ENCODE results near the gene CTXN2. TPM values are rescaled to one million over a fixed set of nuclear protein-coding genes. Genes with fewer than 3 reads are reported as not detected.
A peak's percentile ranks its signal among the peaks of the same experiment; 100 is the strongest.

The CTXN2 gene
- total and polyA plus RNA-seq, 2 of the 13 experiments (the other 11 are each of a cell fraction or from before 2014, with no cell fraction given) = not detected

DNA sequence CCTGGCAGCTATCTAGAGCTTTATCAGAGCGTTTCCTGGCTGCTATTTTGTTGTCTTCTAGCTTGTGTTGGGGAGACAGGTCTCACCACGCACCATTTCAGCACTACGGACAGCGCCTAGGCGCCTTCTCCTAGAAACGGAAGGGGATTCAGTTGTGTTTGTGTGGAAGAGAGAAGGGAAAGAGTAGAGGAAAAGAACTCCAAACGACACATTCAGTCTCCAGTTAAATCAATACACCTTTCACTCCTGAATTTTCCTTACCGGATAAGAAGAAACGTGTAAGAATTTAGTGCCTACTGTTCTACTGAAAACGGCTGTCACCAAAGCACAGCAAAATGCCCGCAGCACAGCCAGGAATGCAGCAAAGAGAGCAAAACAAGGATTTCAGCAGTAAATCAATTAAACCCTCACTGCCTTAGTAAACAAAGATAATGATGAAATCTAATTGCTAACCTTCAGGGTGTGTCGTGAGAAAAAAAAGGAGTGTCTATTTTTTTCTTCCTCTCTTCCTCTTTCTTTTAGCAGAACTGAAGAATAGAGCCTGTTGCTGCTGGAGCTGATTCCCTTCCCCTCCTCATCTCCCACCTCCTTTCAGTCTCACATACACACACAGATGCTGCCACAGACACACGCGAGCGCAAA lies 412 bp upstream of the CTXN2 start (continued):
- TF ChIP-seq NFKBIZ (CRISPR knock-in tag; IDR thresholded peaks at IDR 0.05) (no peak; the same call in 1 of the 2 replicates), ZNF317 (CRISPR knock-in tag; IDR thresholded peaks at IDR 0.05) (no peak), ARNT (IDR thresholded peaks at IDR 0.05) (no peak), DNMT3B (CRISPR knock-in tag; conservative IDR thresholded peaks at IDR 0.05) (0 out of 2 replicates have a peak, but pooled peaks have one; percentile 70), SP5 (CRISPR knock-in tag; IDR thresholded peaks at IDR 0.05; ENCODE audit: borderline replicate concordance, low read depth) (no peak), ZNF784 (CRISPR knock-in tag; IDR thresholded peaks at IDR 0.05; ENCODE audit: borderline replicate concordance) (no peak), ZFAT (CRISPR knock-in tag; conservative IDR thresholded peaks at IDR 0.05) (no peak), TRIM24 (CRISPR knock-in tag; IDR thresholded peaks at IDR 0.05) (no peak), RFXANK (CRISPR knock-in tag; IDR thresholded peaks at IDR 0.05) (no peak), MXD1 (CRISPR knock-in tag; IDR thresholded peaks at IDR 0.05) (no peak), ZNF20 (CRISPR knock-in tag; IDR thresholded peaks at IDR 0.05) (no peak), CSRNP2 (CRISPR knock-in tag; conservative IDR thresholded peaks at IDR 0.05; ENCODE audit: low read depth) (no peak), NBN (conservative IDR thresholded peaks at IDR 0.05) (no peak), HCFC1 (IDR thresholded peaks at IDR 0.05; ENCODE audit: low read depth, low read length) (no peak), ZNF160 (CRISPR knock-in tag; IDR thresholded peaks at IDR 0.05) (no peak), EHMT2 (IDR thresholded peaks at IDR 0.05; ENCODE audit: borderline replicate concordance, low read depth, low read length) (peak; percentile 96)
- TF ChIP-seq, protein P1, sequence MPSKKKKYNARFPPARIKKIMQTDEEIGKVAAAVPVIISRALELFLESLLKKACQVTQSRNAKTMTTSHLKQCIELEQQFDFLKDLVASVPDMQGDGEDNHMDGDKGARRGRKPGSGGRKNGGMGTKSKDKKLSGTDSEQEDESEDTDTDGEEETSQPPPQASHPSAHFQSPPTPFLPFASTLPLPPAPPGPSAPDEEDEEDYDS (CRISPR knock-in tag; IDR thresholded peaks at IDR 0.05) = no peak
- TF ChIP-seq, protein P2, sequence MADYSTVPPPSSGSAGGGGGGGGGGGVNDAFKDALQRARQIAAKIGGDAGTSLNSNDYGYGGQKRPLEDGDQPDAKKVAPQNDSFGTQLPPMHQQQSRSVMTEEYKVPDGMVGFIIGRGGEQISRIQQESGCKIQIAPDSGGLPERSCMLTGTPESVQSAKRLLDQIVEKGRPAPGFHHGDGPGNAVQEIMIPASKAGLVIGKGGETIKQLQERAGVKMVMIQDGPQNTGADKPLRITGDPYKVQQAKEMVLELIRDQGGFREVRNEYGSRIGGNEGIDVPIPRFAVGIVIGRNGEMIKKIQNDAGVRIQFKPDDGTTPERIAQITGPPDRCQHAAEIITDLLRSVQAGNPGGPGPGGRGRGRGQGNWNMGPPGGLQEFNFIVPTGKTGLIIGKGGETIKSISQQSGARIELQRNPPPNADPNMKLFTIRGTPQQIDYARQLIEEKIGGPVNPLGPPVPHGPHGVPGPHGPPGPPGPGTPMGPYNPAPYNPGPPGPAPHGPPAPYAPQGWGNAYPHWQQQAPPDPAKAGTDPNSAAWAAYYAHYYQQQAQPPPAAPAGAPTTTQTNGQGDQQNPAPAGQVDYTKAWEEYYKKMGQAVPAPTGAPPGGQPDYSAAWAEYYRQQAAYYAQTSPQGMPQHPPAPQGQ (CRISPR knock-in tag; IDR thresholded peaks at IDR 0.05; ENCODE audit: borderline replicate concordance) = no peak
- TF ChIP-seq, protein P3, sequence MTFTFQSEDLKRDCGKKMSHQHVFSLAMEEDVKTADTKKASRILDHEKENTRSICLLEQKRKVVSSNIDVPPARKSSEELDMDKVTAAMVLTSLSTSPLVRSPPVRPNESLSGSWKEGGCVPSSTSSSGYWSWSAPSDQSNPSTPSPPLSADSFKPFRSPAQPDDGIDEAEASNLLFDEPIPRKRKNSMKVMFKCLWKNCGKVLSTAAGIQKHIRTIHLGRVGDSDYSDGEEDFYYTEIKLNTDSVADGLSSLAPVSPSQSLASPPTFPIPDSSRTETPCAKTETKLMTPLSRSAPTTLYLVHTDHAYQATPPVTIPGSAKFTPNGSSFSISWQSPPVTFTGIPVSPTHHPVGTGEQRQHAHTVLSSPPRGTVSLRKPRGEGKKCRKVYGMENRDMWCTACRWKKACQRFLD (CRISPR knock-in tag; IDR thresholded peaks at IDR 0.05; ENCODE audit: borderline replicate concordance) = no peak
- TF ChIP-seq, protein P4, sequence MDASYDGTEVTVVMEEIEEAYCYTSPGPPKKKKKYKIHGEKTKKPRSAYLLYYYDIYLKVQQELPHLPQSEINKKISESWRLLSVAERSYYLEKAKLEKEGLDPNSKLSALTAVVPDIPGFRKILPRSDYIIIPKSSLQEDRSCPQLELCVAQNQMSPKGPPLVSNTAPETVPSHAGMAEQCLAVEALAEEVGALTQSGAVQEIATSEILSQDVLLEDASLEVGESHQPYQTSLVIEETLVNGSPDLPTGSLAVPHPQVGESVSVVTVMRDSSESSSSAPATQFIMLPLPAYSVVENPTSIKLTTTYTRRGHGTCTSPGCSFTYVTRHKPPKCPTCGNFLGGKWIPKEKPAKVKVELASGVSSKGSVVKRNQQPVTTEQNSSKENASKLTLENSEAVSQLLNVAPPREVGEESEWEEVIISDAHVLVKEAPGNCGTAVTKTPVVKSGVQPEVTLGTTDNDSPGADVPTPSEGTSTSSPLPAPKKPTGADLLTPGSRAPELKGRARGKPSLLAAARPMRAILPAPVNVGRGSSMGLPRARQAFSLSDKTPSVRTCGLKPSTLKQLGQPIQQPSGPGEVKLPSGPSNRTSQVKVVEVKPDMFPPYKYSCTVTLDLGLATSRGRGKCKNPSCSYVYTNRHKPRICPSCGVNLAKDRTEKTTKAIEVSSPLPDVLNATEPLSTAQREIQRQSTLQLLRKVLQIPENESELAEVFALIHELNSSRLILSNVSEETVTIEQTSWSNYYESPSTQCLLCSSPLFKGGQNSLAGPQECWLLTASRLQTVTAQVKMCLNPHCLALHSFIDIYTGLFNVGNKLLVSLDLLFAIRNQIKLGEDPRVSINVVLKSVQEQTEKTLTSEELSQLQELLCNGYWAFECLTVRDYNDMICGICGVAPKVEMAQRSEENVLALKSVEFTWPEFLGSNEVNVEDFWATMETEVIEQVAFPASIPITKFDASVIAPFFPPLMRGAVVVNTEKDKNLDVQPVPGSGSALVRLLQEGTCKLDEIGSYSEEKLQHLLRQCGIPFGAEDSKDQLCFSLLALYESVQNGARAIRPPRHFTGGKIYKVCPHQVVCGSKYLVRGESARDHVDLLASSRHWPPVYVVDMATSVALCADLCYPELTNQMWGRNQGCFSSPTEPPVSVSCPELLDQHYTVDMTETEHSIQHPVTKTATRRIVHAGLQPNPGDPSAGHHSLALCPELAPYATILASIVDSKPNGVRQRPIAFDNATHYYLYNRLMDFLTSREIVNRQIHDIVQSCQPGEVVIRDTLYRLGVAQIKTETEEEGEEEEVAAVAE (CRISPR knock-in tag; IDR thresholded peaks at IDR 0.05; ENCODE audit: borderline replicate concordance) = peak; percentile 75

Data from HepG2 (cell line).